ENCODE measurements around the gene EIF3F.

DNA sequence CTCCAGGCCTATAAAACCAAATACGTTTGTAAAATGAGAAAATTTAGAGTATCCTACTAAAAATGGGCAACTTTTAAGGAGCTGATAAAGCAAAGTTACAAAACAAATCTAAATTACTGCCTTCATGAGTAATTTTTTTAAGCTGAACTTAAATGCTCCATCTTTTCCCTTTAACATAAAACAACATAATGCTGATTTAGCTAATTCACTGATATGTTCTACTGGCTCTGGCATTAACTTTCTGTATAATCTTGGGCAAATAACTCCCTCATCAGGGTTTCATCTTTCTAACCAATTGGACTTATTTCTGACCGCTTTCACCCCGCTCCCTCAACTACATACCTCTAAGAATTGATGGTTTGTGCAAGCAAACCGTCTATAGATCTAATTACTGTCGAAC is 46.0 kb upstream of the EIF3F start:
- TF ChIP-seq, protein P1, sequence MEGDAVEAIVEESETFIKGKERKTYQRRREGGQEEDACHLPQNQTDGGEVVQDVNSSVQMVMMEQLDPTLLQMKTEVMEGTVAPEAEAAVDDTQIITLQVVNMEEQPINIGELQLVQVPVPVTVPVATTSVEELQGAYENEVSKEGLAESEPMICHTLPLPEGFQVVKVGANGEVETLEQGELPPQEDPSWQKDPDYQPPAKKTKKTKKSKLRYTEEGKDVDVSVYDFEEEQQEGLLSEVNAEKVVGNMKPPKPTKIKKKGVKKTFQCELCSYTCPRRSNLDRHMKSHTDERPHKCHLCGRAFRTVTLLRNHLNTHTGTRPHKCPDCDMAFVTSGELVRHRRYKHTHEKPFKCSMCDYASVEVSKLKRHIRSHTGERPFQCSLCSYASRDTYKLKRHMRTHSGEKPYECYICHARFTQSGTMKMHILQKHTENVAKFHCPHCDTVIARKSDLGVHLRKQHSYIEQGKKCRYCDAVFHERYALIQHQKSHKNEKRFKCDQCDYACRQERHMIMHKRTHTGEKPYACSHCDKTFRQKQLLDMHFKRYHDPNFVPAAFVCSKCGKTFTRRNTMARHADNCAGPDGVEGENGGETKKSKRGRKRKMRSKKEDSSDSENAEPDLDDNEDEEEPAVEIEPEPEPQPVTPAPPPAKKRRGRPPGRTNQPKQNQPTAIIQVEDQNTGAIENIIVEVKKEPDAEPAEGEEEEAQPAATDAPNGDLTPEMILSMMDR (IDR thresholded peaks at IDR 0.05; ENCODE audit: poor library complexity), result no peak
- TF ChIP-seq EZH2phosphoT487 (IDR thresholded peaks at IDR 0.05; ENCODE audit: low read depth, severe bottlenecking, unreplicated experiment) (no peak), EZH2 (IDR thresholded peaks at IDR 0.05; ENCODE audit: borderline replicate concordance) (no peak)

Measured in hepatocyte (in vitro differentiated cells).